Measurements from ENCODE around the gene ATXN1.

- TF ChIP-seq CTCF (tag by site-specific recombination; IDR thresholded peaks at IDR 0.05) = no peak
- no peak for TF ChIP-seq TCF7L2 (IDR thresholded peaks at IDR 0.05; ENCODE audit: borderline replicate concordance, low read depth, low read length)
- no peak for TF ChIP-seq YY1 (tag by site-specific recombination; IDR thresholded peaks at IDR 0.05)
- TF ChIP-seq ZBTB17 (tag by site-specific recombination; IDR thresholded peaks at IDR 0.05) = no peak
- TF ChIP-seq, protein P1, sequence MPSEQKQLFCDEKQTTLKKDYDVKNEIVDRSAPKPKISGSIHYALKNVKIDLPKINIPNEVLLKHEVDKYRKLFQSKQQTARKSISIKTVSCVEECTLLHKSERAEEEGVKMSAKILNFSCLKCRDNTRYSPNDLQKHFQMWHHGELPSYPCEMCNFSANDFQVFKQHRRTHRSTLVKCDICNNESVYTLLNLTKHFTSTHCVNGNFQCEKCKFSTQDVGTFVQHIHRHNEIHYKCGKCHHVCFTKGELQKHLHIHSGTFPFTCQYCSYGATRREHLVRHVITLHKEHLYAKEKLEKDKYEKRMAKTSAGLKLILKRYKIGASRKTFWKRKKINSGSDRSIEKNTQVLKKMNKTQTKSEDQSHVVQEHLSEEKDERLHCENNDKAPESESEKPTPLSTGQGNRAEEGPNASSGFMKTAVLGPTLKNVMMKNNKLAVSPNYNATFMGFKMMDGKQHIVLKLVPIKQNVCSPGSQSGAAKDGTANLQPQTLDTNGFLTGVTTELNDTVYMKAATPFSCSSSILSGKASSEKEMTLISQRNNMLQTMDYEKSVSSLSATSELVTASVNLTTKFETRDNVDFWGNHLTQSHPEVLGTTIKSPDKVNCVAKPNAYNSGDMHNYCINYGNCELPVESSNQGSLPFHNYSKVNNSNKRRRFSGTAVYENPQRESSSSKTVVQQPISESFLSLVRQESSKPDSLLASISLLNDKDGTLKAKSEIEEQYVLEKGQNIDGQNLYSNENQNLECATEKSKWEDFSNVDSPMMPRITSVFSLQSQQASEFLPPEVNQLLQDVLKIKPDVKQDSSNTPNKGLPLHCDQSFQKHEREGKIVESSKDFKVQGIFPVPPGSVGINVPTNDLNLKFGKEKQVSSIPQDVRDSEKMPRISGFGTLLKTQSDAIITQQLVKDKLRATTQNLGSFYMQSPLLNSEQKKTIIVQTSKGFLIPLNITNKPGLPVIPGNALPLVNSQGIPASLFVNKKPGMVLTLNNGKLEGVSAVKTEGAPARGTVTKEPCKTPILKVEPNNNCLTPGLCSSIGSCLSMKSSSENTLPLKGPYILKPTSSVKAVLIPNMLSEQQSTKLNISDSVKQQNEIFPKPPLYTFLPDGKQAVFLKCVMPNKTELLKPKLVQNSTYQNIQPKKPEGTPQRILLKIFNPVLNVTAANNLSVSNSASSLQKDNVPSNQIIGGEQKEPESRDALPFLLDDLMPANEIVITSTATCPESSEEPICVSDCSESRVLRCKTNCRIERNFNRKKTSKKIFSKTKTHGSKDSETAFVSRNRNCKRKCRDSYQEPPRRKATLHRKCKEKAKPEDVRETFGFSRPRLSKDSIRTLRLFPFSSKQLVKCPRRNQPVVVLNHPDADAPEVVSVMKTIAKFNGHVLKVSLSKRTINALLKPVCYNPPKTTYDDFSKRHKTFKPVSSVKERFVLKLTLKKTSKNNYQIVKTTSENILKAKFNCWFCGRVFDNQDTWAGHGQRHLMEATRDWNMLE (tag by site-specific recombination; conservative IDR thresholded peaks at IDR 0.05; ENCODE audit: low read depth) = no peak
- TF ChIP-seq ZNF362 (tag by site-specific recombination; IDR thresholded peaks at IDR 0.05) = no peak
- no peak for TF ChIP-seq ZNF426 (tag by site-specific recombination; IDR thresholded peaks at IDR 0.05)
- TF ChIP-seq, protein P2, sequence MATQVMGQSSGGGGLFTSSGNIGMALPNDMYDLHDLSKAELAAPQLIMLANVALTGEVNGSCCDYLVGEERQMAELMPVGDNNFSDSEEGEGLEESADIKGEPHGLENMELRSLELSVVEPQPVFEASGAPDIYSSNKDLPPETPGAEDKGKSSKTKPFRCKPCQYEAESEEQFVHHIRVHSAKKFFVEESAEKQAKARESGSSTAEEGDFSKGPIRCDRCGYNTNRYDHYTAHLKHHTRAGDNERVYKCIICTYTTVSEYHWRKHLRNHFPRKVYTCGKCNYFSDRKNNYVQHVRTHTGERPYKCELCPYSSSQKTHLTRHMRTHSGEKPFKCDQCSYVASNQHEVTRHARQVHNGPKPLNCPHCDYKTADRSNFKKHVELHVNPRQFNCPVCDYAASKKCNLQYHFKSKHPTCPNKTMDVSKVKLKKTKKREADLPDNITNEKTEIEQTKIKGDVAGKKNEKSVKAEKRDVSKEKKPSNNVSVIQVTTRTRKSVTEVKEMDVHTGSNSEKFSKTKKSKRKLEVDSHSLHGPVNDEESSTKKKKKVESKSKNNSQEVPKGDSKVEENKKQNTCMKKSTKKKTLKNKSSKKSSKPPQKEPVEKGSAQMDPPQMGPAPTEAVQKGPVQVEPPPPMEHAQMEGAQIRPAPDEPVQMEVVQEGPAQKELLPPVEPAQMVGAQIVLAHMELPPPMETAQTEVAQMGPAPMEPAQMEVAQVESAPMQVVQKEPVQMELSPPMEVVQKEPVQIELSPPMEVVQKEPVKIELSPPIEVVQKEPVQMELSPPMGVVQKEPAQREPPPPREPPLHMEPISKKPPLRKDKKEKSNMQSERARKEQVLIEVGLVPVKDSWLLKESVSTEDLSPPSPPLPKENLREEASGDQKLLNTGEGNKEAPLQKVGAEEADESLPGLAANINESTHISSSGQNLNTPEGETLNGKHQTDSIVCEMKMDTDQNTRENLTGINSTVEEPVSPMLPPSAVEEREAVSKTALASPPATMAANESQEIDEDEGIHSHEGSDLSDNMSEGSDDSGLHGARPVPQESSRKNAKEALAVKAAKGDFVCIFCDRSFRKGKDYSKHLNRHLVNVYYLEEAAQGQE (tag by site-specific recombination; IDR thresholded peaks at IDR 0.05) = no peak
- no peak for TF ChIP-seq ZNF473 (tag by site-specific recombination; IDR thresholded peaks at IDR 0.05)
- no peak for TF ChIP-seq ZNF561 (tag by site-specific recombination; IDR thresholded peaks at IDR 0.05; ENCODE audit: borderline replicate concordance)
- TF ChIP-seq ZNF18 (tag by site-specific recombination; IDR thresholded peaks at IDR 0.05) = no peak
- TF ChIP-seq, protein P3, sequence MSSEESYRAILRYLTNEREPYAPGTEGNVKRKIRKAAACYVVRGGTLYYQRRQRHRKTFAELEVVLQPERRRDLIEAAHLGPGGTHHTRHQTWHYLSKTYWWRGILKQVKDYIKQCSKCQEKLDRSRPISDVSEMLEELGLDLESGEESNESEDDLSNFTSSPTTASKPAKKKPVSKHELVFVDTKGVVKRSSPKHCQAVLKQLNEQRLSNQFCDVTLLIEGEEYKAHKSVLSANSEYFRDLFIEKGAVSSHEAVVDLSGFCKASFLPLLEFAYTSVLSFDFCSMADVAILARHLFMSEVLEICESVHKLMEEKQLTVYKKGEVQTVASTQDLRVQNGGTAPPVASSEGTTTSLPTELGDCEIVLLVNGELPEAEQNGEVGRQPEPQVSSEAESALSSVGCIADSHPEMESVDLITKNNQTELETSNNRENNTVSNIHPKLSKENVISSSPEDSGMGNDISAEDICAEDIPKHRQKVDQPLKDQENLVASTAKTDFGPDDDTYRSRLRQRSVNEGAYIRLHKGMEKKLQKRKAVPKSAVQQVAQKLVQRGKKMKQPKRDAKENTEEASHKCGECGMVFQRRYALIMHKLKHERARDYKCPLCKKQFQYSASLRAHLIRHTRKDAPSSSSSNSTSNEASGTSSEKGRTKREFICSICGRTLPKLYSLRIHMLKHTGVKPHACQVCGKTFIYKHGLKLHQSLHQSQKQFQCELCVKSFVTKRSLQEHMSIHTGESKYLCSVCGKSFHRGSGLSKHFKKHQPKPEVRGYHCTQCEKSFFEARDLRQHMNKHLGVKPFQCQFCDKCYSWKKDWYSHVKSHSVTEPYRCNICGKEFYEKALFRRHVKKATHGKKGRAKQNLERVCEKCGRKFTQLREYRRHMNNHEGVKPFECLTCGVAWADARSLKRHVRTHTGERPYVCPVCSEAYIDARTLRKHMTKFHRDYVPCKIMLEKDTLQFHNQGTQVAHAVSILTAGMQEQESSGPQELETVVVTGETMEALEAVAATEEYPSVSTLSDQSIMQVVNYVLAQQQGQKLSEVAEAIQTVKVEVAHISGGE (tag by site-specific recombination; conservative IDR thresholded peaks at IDR 0.05; ENCODE audit: low read depth) = no peak
- TF ChIP-seq ZNF280D (tag by site-specific recombination; IDR thresholded peaks at IDR 0.05) = no peak
- TF ChIP-seq, protein P4, sequence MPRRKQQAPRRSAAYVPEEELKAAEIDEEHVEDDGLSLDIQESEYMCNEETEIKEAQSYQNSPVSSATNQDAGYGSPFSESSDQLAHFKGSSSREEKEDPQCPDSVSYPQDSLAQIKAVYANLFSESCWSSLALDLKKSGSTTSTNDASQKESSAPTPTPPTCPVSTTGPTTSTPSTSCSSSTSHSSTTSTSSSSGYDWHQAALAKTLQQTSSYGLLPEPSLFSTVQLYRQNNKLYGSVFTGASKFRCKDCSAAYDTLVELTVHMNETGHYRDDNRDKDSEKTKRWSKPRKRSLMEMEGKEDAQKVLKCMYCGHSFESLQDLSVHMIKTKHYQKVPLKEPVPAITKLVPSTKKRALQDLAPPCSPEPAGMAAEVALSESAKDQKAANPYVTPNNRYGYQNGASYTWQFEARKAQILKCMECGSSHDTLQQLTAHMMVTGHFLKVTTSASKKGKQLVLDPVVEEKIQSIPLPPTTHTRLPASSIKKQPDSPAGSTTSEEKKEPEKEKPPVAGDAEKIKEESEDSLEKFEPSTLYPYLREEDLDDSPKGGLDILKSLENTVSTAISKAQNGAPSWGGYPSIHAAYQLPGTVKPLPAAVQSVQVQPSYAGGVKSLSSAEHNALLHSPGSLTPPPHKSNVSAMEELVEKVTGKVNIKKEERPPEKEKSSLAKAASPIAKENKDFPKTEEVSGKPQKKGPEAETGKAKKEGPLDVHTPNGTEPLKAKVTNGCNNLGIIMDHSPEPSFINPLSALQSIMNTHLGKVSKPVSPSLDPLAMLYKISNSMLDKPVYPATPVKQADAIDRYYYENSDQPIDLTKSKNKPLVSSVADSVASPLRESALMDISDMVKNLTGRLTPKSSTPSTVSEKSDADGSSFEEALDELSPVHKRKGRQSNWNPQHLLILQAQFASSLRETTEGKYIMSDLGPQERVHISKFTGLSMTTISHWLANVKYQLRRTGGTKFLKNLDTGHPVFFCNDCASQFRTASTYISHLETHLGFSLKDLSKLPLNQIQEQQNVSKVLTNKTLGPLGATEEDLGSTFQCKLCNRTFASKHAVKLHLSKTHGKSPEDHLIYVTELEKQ (tag by site-specific recombination; IDR thresholded peaks at IDR 0.05; ENCODE audit: borderline replicate concordance) = no peak
These were observed 377.6 kb downstream of the ATXN1 start for GRCh38 chr6:16383607-16384206.
